GM23248 (cell line): ENCODE measurements around the gene SMG7.

ENCODE experiments used
- EZH2 ChIP-seq: fragments of 200-600 bp; sonication (generic); IDR thresholded peaks from 2 replicates; pipeline ENCODE4 v1.6.1; 2018; ENCODE audit warnings: antibody characterized with exemption, mild to moderate bottlenecking; ENCODE audit not compliant: insufficient read depth, poor library complexity, severe bottlenecking
- EZH2phosphoT487 ChIP-seq: fragments of 200-600 bp; sonication (generic); IDR thresholded peaks from 2 replicates; pipeline ENCODE4 v1.6.1; 2018; ENCODE audit warnings: antibody characterized with exemption, moderate library complexity, mild to moderate bottlenecking, low read depth; ENCODE audit not compliant: insufficient read depth

GRCh38 chr1:183565261-183565660, 93.0 kb downstream of the SMG7 start:
- no peak for TF ChIP-seq EZH2
- TF ChIP-seq EZH2phosphoT487, result no peak
